GM18870 (cell line): ENCODE measurements around the gene GREB1L.

ENCODE experiments used
- ATAC-seq: cut with Tn5 transposase; IDR thresholded peaks from one replicate; pipeline ENCODE4 v1.9.1; 2021; ENCODE audit warnings: moderate library complexity; ENCODE audit not compliant: unreplicated experiment

GREB1L gene

DNA sequence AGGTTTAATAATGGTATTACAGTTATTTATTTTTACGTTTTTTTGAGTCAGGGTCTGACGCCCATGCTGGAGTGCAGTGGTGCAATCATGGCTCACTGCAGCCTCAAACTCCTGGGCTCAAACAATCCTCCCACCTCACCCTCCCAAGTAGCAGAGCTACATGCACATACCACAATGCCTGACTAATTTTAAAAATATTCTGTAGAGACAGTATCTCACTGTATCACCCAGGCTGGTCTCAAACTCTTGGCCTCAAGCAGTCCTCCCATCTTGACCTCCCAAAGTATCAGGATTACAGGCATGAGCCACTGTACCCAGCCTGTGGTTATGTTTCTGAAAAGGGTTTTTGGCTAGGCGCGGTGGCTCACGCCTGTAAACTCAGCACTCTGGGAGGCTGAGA is 237.7 kb downstream of the GREB1L start:
- no peak for ATAC-seq

DNA sequence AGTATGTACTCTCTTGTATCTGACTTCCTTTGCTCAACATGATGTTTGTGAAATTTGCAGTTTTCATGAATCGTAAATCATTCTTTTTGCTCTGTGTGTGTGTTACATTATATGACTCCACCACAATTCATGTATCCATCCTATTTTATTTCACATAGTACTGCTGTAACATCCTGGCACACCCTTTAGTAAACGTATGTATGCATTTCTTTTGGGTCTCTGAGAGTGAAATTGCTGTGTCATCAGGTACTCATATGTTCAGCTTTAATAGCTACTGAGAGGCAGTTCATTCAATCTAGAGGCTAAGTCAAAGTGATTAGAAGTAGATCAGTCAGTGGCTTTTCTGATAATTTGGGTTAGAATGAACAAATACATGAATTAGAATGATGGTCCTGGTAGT is 239.7 kb downstream of the GREB1L start:
- ATAC-seq: no peak

DNA sequence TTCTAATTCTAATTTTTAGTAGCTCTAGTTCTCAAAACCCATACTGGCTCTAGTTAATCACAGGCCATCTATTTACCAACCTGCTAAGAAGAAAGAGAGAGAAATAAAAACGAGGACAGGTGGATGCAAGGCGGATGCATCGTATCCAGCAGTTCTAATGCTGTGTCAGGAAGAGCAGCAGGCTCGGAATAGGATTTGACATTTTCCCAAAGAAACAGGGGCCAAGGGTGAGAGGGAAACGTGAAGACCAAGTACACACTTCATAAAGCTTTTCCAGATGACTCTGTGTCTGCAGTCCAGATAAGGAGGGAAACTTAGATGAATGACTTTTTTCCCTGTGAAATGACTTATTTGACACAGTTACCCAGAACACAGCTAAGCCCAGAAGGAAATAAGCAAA is 241.0 kb downstream of the GREB1L start:
- ATAC-seq: no peak

DNA sequence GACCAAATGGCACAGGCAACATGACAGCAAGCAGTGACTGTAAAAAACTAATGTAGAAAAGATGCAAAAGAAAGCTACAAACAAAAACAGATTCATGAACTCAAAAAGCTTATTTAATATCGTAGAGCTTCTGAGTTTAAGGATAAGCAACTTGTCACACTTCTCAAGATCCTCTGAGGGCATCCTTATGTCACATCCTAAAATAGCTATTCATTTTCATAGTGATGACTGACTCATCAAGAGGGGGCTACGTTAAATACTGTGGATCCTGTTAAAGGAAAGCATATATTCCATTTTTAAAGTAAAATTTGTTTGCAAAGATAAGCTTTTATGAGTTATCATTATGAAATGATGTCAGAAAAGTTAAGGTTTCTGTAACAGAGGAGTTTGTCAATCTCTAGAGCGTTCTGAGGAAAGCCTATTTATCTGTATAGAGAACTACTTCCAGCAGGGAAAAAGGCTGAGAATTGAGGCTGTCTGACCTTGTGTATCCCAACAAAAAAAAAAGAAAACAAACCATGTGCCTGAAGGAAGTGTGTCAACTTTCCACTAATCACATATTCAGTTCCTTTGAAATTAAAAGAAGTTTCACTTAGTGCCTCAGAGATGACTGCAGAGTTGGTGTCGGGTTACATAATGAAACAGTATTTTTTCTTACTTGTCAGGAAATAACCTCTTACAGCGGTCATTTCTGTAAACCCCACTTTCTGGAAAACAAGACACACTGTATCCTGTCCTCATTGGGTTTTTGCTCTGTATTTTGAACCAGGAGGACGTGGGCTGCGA is 243.0 kb downstream of the GREB1L start:
- ATAC-seq: no peak

DNA sequence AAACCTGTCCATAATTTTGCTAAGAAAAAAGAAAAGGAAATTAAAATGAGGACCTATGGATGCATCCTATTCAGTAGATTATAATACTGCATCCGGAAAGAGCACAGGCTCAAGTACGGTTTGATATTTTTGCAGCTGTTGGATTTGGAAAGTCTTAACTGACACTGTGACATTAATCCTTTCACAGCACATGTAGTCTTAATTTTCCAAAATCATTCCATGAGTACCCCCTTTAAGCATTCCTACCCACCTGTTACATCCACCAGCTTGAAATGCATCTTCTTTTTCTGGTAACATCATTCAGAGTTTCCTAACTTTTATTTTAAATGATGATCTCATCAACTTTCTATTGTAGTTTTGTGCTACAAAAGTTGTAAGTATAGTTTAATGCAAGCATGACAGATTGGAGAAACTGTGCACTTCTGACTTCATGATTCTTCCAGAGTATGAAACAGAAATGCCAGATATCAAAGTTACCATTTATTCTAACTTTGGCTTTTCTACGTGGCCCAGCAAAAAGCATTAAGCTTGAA is 244.9 kb downstream of the GREB1L start:
- ATAC-seq: no peak

DNA sequence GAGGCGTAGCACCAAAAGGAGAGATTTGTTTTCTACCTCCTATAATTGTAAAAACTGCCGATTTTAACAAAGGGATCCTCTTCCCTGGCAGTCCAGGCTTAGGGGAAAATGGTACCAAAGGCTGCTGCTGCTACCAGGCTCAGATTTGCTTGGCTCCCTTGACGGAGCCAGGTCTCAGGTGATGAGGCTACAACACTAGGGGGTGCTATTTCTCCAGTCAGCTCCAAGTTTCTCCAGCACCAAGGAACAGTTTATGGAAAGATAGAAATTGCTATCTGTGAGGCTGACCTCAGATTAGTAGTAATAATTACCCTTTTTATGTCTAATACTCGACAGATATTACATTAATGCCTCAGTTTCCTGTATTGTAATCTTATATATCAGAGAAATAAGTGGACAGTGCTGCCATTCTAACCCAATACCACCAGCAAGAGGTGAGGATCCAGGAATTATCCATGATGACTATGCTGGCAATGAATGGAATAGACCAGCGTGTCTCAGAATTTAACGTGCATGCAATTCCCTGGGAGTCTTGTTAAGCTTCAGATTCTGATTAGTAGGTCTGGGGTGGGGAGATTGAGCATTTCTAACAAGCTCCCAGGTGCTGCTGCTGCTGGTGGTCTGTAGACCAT is 247.2 kb downstream of the GREB1L start:
- no peak for ATAC-seq

DNA sequence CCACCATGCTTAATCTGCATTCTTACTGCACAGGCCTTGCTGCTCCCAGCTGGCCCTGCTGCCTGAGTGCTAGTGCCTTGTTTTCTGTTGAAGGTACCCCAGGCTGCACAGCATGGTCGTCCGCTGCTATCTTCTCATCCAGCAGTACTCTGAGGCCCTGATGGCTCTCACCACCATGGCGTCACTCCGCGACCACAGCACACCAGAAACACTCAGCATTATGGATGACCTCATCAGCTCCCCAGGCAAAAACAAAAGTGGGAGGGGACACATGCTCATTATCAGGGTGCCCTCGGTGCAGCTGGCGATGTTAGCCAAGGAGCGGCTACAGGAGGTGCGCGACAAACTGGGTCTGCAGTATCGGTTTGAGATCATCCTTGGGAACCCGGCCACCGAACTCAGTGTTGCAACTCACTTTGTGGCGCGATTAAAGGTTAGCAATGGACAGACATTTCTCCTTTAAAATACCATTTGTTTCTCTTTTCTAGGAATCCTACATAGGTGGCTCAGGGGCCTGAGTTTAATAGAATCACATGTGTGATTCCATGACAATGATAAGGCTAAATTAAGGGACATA is 248.0 kb downstream of the GREB1L start:
- ATAC-seq: no peak

DNA sequence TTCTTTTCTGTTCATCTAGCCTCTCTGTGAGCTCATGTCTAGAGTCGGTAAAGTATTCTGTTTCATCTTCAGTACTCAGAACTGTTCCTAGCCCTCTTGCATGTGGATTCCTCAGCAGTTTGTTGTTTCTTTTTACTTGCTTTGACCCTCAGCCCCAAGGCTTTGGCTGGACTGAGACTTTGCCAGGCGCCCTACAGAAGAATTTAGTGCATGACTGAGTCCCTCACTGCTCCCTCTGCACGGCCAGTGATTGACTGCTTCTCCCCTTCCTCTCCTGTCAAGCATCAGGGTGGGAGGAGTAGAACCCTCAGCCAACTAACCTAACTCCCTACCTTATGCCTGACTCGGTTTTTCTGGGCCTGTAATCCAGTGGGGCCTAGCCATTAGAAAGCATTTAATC is 248.7 kb downstream of the GREB1L start:
- no peak for ATAC-seq

DNA sequence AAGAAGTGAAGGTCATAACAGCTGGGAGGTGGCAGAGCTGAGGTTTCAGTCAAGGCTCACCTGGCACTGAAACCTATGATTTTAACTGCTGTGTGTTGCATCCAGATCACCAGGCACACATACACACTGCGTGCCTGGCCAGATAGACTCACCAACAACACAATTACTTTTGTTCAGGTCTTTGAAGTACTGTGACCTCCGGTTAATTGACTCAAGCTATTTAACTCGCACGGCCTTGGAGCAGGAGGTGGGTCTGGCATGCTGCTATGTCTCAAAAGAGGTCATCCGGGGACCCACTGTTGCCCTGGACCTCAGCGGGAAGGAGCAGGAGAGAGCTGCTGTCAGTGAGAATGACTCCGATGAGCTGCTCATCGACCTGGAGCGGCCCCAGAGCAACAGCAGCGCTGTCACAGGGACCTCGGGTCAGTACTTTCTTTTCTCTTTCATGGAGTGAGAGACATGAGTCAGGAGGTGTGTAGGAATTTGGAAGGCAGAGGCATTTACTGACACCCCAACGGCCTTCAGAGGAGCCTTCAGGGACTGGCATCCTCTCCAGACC is 254.3 kb downstream of the GREB1L start:
- ATAC-seq: no peak

DNA sequence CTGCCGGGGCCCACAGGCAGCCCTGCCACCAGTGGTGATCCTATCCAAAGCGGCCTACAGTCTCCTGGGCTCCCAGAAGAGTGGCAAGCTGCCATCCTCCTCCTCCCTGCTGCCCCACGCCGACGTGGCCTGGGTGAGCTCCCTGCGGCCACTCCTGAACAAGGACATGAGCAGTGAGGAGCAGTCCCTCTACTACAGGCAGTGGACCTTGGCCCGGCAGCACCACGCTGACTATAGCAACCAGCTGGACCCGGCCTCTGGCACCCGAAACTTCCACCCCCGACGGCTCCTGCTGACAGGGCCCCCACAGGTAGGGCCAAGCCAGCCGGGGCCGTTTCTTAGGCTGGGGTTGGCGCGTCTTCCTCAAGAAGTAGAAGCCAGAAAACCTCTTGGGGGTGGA is 258.0 kb downstream of the GREB1L start:
- ATAC-seq: no peak

DNA sequence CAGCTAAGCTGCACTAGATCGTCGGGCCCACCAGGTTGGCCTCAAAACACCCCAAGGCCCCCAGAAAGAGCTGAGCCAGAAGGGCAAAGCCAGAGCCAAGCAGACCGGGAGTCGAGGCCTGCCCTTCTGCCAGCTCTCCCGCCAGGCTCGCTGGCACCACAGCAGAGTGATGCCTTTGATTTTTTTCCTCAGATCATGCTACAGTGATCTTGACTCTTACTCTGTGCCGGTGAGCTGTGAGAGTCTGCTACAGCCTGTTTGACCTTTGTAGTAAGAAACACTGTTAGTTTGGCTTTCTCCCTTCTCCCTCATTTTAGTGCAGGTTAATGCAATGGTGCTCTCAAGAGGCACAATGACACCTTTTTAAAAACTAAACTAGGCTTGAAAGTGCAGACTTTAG is 260.6 kb downstream of the GREB1L start:
- no peak for ATAC-seq

DNA sequence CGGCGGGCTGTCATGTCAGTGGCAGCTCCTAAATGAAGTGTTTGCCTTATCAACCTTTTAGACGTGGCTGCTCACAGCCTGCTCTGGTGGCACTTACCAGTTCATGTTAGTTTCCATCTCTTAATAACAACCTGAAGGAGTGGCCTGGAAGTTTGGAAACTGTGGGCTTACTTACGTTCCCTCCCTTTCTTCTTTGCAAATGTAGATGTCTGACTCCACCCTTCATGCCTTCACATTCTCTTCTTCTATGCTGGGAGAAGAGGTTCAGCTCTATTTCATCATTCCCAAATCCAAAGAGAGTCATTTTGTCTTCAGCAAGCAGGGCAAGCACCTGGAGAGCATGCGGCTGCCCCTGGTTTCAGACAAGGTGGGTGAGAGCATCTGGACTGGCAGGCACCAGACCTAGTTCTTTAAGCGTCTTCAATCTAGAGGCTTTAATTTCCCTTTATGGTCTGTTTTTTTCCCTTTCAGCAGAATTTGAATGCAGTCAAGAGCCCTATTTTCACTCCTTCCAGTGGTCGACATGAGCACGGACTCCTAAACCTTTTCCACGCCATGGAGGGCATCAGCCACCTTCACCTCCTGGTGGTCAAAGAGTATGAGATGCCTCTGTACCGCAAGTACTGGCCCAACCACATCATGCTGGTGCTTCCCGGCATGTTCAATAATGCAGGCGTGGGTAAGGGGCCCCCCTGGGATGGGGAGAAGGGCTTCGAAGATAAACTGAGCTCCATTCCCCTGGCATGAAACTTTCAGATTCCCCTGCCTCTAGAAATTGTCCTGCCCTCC is 266.1 kb downstream of the GREB1L start:
- ATAC-seq: no peak

DNA sequence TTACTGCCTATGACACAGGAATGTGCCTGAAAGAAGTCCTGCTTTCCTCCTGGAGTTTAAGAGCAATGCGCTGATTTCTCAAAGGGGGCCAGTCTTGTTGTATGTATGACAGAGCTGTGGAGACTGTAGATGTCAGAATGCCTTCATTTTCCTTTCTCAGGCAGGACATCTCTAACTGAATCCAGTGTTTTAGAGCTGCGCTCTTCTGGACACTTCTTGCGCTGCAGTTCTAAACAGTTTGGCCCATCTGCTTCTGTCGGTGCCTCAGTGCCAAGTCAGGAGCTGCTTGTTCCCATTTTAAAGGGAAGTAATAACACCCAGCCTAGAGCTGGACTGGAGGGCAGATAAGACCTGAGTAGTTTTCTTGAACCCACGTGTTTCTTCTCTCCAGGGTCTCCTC is 267.0 kb downstream of the GREB1L start:
- ATAC-seq: no peak

DNA sequence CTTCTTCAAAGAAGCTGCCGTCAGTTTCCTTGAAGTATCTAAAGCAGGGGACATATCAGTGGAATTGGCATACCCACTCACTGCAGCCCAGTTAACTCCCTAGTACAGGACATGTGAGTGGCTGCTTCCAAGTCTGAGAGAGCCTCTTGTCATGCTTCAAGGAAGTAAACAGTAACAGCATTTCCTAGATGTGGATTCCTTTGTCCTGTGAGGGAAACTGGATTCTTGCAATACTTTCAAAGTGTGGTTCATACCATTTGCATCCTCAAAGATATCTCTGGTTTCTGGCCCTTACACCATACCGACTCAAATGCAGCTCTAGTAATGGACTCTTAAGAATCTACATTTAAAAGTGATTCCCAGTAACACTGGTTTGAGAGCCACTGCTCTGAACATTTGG is 271.3 kb downstream of the GREB1L start:
- no peak for ATAC-seq

DNA sequence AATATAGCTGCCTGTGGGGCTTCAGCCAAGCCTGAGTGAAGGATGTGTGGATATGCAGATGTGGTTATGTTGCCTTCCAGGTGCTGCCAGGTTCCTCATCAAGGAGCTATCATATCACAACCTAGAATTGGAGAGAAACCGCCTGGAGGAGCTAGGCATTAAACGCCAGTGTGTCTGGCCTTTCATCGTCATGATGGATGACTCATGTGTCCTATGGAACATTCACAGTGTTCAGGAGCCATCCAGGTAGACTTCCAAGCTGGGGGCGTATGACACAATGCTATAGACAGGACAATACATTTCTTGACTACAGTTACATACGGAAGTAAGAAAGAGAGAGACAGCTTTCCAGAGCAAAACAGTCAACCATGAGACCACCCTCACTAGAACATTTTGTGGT is 271.7 kb downstream of the GREB1L start:
- ATAC-seq: no peak

DNA sequence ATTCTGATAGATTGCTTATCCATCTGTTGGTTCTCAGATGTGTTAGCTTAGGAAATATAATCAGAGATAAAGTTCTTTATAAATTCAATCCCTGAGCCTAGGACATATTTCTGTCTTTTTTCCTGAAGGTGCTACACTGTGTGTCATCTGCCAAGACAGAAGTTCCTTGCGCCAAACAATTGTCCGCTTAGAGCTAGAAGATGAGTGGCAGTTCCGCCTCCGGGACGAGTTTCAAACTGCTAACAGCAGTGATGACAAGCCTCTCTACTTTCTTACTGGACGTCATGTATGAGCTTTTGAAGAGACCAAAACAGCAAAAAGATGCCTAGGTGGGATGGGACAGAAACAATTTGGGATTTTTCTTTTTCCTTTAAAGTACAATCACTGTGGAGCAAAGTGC is 280.5 kb downstream of the GREB1L start:
- no peak for ATAC-seq

DNA sequence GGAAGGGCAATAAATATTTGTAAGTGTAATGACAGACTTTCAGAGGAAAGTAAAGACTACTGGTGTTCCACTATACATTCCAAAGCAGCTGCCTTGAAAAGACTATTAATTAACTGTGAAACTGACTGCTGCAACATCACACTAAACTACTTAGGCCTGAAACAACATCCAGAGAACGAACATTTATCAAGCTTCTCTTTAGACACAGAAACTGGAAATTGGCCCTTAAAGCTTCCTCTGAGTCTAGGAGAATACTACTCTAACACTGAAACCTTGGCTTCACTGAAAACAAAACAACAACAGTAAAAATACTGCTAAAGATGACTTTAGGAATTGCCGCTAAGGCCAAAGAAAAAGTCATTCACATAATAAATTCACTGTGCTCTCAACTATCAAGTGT is 283.9 kb downstream of the GREB1L start:
- ATAC-seq: no peak

DNA sequence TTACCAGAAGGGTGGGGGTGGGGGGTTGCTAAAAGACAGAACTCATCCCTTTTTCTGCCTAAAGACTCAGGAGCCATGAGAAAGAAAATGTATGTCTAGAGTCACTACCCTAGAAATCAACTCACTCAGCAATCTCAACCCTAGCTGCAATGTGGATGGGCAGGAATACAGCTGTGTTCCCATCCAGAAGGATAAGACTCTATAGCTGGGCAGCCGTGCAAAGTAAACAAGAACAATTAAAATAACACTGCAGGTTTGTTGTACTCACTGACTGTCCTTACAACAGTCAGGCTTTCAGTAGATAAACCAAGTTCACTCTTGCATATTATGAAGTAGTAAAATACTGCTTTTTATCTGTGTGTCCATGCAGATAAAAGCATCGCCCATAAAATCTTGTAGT is 284.4 kb downstream of the GREB1L start:
- no peak for ATAC-seq

DNA sequence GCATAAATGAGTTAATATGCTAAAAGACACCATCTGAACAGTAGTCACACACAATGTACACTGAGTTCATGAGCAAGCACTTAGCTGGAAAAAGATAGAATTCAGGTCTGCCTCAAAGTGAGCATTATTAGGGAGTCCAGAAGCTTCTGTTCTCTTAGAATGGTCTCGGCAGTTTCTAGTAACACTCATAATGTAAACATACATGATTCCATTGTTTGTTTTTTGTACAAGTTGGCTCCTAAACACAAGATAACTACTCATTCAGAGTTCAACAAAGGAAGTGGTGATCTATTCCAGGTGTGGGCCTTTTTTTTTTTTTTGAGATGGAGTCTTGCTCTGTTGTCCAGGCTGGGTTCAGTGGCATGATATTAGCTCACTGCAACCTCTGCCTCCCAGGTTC is 292.3 kb downstream of the GREB1L start:
- no peak for ATAC-seq

DNA sequence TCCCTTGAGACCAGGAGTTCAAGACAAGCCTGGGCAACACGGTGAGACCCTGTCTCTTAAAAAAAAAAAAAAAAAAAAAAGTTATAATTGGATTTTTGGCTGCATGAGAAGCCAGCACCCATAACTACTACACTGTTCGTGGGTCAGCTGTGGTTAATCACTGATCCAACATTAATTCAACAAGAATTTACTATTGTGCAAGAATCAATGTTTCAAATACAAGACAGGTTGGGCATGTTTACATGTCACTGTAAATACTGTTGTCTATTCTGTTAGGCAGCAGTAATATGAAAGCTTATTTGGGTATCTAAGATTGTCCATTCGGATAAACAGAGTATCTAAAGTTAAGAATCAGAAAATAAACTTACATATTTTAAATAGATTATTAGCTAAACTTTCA is 296.2 kb downstream of the GREB1L start:
- no peak for ATAC-seq

DNA sequence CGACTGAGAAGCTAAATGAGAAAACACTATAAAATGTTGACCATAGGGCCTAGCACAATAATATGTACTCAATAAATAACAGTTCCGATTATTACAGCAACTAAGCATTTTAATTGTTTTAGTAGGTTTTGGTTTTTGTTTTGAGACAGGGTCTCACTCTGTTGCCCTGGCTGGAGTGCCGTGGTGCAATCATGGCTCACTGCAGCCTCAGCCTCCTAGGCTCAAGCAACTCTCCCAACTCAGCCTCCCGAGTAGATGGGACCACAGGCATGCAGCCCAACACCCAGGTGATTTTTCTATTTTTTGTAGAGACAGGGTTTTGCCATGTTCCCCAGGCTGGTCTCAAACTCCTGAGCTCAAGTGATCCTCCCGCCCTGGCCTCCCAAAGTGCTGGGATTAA is 304.4 kb downstream of the GREB1L start:
- ATAC-seq: no peak
